Thyroid gland (tissue), 4 donors: Measurements from ENCODE around the gene CAMTA1. TPM values are rescaled to one million over a fixed set of nuclear protein-coding genes. Genes with fewer than 3 reads are reported as not detected.
"Not testable (repeated sequence)": the region's sequence is repeated elsewhere in the genome, so short reads cannot be mapped to it uniquely, and the experiment has no call there.

Experiments used
- DNase-seq, 2 donors: peaks; one replicate each; pipeline ENCODE4 v3.0.0-alpha.2; 2019
- H3K27ac ChIP-seq, 3 donors: fragments of 200-600 bp; sonication (generic); 1 replicate in 2 of 3; 2 replicates in 1 of 3; pipeline ENCODE4 v1.5.1; 2016 to 2019; ENCODE audit warnings: mild to moderate bottlenecking in 1 of 3, moderate library complexity in 1 of 3
- H3K27me3 ChIP-seq: fragments of 200-600 bp; sonication (generic); one replicate; pipeline ENCODE4 v1.5.1; 2019
- H3K36me3 ChIP-seq, 2 donors: fragments of 200-600 bp; sonication (generic); one replicate each; pipeline ENCODE4 v1.5.1; 2016 to 2019
- H3K4me1 ChIP-seq, 2 donors: fragments of 200-600 bp; sonication (generic); one replicate each; pipeline ENCODE4 v1.5.1; 2017 to 2019
- H3K4me3 ChIP-seq, 3 donors: fragments of 200-600 bp; sonication (generic); replicated peaks in 1 of 3; 1 replicate in 2 of 3; 2 replicates in 1 of 3; pipeline ENCODE4 v1.5.1; 2016; ENCODE audit warnings: mild to moderate bottlenecking in 1 of 3
- H3K9me3 ChIP-seq: fragments of 200-600 bp; sonication (generic); one replicate; pipeline ENCODE4 v1.5.1; 2017
- POLR2A ChIP-seq, 2 donors: fragments of 450-650 bp; IDR thresholded peaks; one replicate each; pipeline ENCODE4 v1.6.1; 2017; ENCODE audit warnings: antibody characterized with exemption in 2 of 2, mild to moderate bottlenecking in 2 of 2, moderate library complexity in 1 of 2
- WGBS, 2 donors: methylation state at CpG; one replicate each; pipeline ENCODE4 v1.1.5; 2017; 5-methylcytosine and 5-hydroxymethylcytosine counted together
- intact Hi-C: fragments of 100-400 bp; cut with DNase I; formaldehyde crosslinking; loops from one replicate; pipeline ENCODE4 v1.15.1; 2023
- total RNA-seq, 4 donors: library from RNA; depleted of rRNA; stranded (reverse); fragments of >200 nt; gene quantifications; one replicate each; pipeline ENCODE4 v1.2.3, GENCODE V29; 2016
- TF ChIP-seq, protein P1 (sequence below), 6 experiments: fragments of 200-600 bp in 3 of 6; fragments of 450-650 bp in 3 of 6; sonication (generic) in 3 of 6; IDR thresholded peaks; one replicate each; pipeline ENCODE4 v1.5.1; 2016 to 2019; ENCODE audit warnings: antibody characterized with exemption in 6 of 6, mild to moderate bottlenecking in 2 of 6, inconsistent platforms in 1 of 6, moderate library complexity in 1 of 6

CAMTA1 gene
- total RNA-seq, 4 donors from 2014 or later: 63.9 to 124 (median 101) TPM

- Histone ChIP-seq H3K36me3 (no peaks in the 10 kb centered on the region), H3K9me3 (no peaks in the 10 kb centered on the region), H3K27me3 (no peaks in the 10 kb centered on the region), H3K27ac (no peak overlapping the region), H3K4me1 (peaks cover 2 to 7% of the 10 kb centered on the region in 2 donors), H3K4me3 (no peak overlapping the region)
- no peak for DNase-seq
- intact Hi-C loops: no loop called here
- WGBS, 2 donors: 84 to 87% methylated on average over 10 to 15 of the region's 15 CpGs
- TF ChIP-seq, protein P1, sequence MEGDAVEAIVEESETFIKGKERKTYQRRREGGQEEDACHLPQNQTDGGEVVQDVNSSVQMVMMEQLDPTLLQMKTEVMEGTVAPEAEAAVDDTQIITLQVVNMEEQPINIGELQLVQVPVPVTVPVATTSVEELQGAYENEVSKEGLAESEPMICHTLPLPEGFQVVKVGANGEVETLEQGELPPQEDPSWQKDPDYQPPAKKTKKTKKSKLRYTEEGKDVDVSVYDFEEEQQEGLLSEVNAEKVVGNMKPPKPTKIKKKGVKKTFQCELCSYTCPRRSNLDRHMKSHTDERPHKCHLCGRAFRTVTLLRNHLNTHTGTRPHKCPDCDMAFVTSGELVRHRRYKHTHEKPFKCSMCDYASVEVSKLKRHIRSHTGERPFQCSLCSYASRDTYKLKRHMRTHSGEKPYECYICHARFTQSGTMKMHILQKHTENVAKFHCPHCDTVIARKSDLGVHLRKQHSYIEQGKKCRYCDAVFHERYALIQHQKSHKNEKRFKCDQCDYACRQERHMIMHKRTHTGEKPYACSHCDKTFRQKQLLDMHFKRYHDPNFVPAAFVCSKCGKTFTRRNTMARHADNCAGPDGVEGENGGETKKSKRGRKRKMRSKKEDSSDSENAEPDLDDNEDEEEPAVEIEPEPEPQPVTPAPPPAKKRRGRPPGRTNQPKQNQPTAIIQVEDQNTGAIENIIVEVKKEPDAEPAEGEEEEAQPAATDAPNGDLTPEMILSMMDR (IDR thresholded peaks at IDR 0.05): no peak
- TF ChIP-seq POLR2A (IDR thresholded peaks at IDR 0.05): no peak
These were observed 544.8 kb downstream of the CAMTA1 start for GRCh38 chr1:7329868-7330615.

DNA sequence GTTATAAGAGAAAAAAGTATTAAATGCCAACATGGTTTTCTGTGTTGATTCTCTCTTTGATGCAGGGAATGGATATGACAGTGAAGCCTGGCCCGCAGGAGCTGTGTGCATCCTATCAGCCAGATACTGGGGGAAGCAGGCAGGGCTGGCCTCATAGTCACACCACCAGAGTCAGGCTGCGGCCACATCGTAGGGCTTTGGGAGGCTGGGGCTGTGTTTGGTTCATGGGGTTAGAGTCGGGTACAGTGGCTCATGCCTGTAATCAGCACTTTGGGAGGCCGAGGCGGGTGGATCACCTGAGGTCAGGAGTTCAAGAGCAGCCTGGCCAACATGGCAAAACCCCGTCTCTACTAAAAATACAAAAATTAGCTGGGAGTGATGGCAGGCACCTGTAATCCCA is 545.5 kb downstream of the CAMTA1 start:
- H3K9me3 ChIP-seq, DNase-seq, H3K4me3 ChIP-seq, intact Hi-C loops, H3K36me3 ChIP-seq, H3K4me1 ChIP-seq, H3K27me3 ChIP-seq, H3K27ac ChIP-seq: not testable (repeated sequence)
- 91 to 96% methylated on average over 7 of the region's 7 CpGs for WGBS, 2 donors

GRCh38 chr1:7331926-7332535 is 546.8 kb downstream of the CAMTA1 start:
- Histone ChIP-seq H3K4me3 (no peak overlapping the region), H3K9me3 (no peaks in the 10 kb centered on the region), H3K27me3 (no peaks in the 10 kb centered on the region), H3K4me1 (peaks cover 2 to 7% of the 10 kb centered on the region in 2 donors), H3K27ac (no peak overlapping the region), H3K36me3 (no peaks in the 10 kb centered on the region)
- WGBS, 2 donors: 69 to 74% methylated on average over 9 of the region's 9 CpGs
- no peak for DNase-seq
- intact Hi-C loops: no loop called here
- TF ChIP-seq, protein P1 (IDR thresholded peaks at IDR 0.05): no peak
- no peak for TF ChIP-seq POLR2A (IDR thresholded peaks at IDR 0.05)

DNA sequence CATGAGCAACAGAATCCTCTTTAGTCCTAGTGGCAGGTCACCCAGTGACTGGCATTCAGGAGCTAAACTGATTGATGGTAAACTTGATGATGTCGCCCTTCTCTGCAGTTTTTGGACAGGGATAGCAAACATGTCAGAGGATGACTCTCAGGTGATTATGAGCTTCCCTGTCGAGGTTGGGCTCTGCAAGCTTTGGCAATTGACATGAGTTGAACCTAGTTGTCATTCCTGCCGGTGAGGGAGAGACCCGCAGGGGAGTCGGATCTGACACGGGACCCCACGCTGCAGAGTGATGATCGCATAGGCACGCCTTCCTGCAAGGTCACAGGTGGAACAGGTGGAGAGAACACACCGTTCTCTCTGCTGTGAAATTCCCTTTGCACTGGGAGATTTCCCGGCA is 547.8 kb downstream of the CAMTA1 start:
- intact Hi-C loops: no loop called here
- H3K4me1 ChIP-seq: peaks cover 2 to 7% of the 10 kb centered on the region in 2 donors
- H3K9me3 ChIP-seq: no peaks in the 10 kb centered on the region
- 87 to 90% methylated on average over 7 to 10 of the region's 11 CpGs for WGBS, 2 donors
- no peaks in the 10 kb centered on the region for H3K27me3 ChIP-seq
- TF ChIP-seq POLR2A (IDR thresholded peaks at IDR 0.05): no peak
- TF ChIP-seq, protein P1 (IDR thresholded peaks at IDR 0.05): no peak
- no peak for DNase-seq
- H3K4me3 ChIP-seq: no peak overlapping the region
- no peak overlapping the region for H3K27ac ChIP-seq
- H3K36me3 ChIP-seq: no peaks in the 10 kb centered on the region

GRCh38 chr1:7333620-7334019 is 548.4 kb downstream of the CAMTA1 start:
- Histone ChIP-seq H3K4me3 (no peak overlapping the region), H3K4me1 (peaks cover 2 to 7% of the 10 kb centered on the region in 2 donors), H3K9me3 (no peaks in the 10 kb centered on the region), H3K36me3 (no peaks in the 10 kb centered on the region), H3K27ac (no peak overlapping the region), H3K27me3 (no peaks in the 10 kb centered on the region)
- 82 to 88% methylated on average over 8 of the region's 8 CpGs for WGBS, 2 donors
- no peak for DNase-seq
- TF ChIP-seq, protein P1 (IDR thresholded peaks at IDR 0.05): no peak
- no peak for TF ChIP-seq POLR2A (IDR thresholded peaks at IDR 0.05)
- intact Hi-C loops: no loop called here
